SK-N-SH treated with all-trans-retinoic acid at 6 μM for 48 hours (cell line): ENCODE measurements around the gene ALDH1B1.

ENCODE experiments used
- ATAC-seq: fragments of 200-7000 bp; cut with Tn5 transposase; 3 replicates; pipeline ENCODE4 v1.9.1; 2020; ENCODE audit warnings: mild to moderate bottlenecking, moderate library complexity
- ARNTL ChIP-seq: fragments of 450-650 bp; formaldehyde crosslinking; IDR thresholded peaks from 2 replicates; pipeline ENCODE4 v1.5.0; 2020; ENCODE audit warnings: low read depth, mild to moderate bottlenecking, moderate library complexity, borderline replicate concordance
- BACH2 ChIP-seq: fragments of 250-450 bp; sonication (Bioruptor Pico); IDR thresholded peaks from 2 replicates; pipeline ENCODE4 v1.9.0; 2021; ENCODE audit warnings: mild to moderate bottlenecking, borderline replicate concordance
- ESRRG ChIP-seq: fragments of 250-450 bp; sonication (Bioruptor Pico); IDR thresholded peaks from 2 replicates; pipeline ENCODE4 v1.6.1; 2021; ENCODE audit warnings: mild to moderate bottlenecking
- GLIS3 ChIP-seq: fragments of 250-450 bp; sonication (Bioruptor Pico); IDR thresholded peaks from 2 replicates; pipeline ENCODE4 v1.5.0; 2020; ENCODE audit warnings: mild to moderate bottlenecking, moderate library complexity
- ISL1 ChIP-seq: fragments of 250-450 bp; sonication (Bioruptor Pico); IDR thresholded peaks from 2 replicates; pipeline ENCODE4 v2.1.2; 2022; ENCODE audit warnings: mild to moderate bottlenecking, moderate library complexity
- OSR1 ChIP-seq: fragments of 250-450 bp; sonication (Bioruptor Pico); IDR thresholded peaks from 2 replicates; pipeline ENCODE4 v1.8.0; 2022; ENCODE audit warnings: moderate library complexity, mild to moderate bottlenecking, inconsistent platforms
- PPARA ChIP-seq: fragments of 250-450 bp; sonication (Bioruptor Pico); IDR thresholded peaks from 2 replicates; pipeline ENCODE4 v1.5.0; 2020; ENCODE audit warnings: mild to moderate bottlenecking, borderline replicate concordance
- SNAI2 ChIP-seq: fragments of 250-450 bp; sonication (Bioruptor Pico); IDR thresholded peaks from 2 replicates; pipeline ENCODE4 v1.5.0; 2020; ENCODE audit warnings: mild to moderate bottlenecking, moderate library complexity
- ZFP3 ChIP-seq: fragments of 250-450 bp; sonication (Bioruptor Pico); IDR thresholded peaks from 2 replicates; pipeline ENCODE4 v1.5.0; 2020; ENCODE audit warnings: mild to moderate bottlenecking, moderate library complexity
- ZFP30 ChIP-seq: fragments of 450-650 bp; formaldehyde crosslinking; IDR thresholded peaks from 2 replicates; pipeline ENCODE4 v1.5.0; 2022; ENCODE audit warnings: mild to moderate bottlenecking, moderate library complexity
- ZNF8 ChIP-seq: fragments of 450-650 bp; formaldehyde crosslinking; IDR thresholded peaks from 2 replicates; pipeline ENCODE4 v1.5.0; 2020; ENCODE audit warnings: mild to moderate bottlenecking, moderate library complexity
- TF ChIP-seq, protein P1 (sequence below): fragments of 250-450 bp; sonication (Bioruptor Pico); IDR thresholded peaks from 2 replicates; pipeline ENCODE4 v1.8.0; 2020; ENCODE audit warnings: mild to moderate bottlenecking, moderate library complexity, borderline replicate concordance
- TF ChIP-seq, protein P2 (sequence below): fragments of 250-450 bp; sonication (Bioruptor Pico); IDR thresholded peaks from 2 replicates; pipeline ENCODE4 v1.8.0; 2021; ENCODE audit warnings: low read depth, mild to moderate bottlenecking, moderate library complexity, borderline replicate concordance
- TF ChIP-seq, protein P3 (sequence below): fragments of 250-450 bp; sonication (Bioruptor Pico); IDR thresholded peaks from 2 replicates; pipeline ENCODE4 v1.5.1; 2021; ENCODE audit warnings: mild to moderate bottlenecking, moderate library complexity
- TF ChIP-seq, protein P4 (sequence below): fragments of 250-450 bp; sonication (Bioruptor Pico); IDR thresholded peaks from 2 replicates; pipeline ENCODE4 v1.5.1; 2020; ENCODE audit warnings: low read depth, mild to moderate bottlenecking, moderate library complexity
- TF ChIP-seq, protein P5 (sequence below): fragments of 250-450 bp; sonication (Bioruptor Pico); IDR thresholded peaks from 2 replicates; pipeline ENCODE4 v1.5.0; 2020; ENCODE audit warnings: mild to moderate bottlenecking, moderate library complexity

ALDH1B1 gene

DNA sequence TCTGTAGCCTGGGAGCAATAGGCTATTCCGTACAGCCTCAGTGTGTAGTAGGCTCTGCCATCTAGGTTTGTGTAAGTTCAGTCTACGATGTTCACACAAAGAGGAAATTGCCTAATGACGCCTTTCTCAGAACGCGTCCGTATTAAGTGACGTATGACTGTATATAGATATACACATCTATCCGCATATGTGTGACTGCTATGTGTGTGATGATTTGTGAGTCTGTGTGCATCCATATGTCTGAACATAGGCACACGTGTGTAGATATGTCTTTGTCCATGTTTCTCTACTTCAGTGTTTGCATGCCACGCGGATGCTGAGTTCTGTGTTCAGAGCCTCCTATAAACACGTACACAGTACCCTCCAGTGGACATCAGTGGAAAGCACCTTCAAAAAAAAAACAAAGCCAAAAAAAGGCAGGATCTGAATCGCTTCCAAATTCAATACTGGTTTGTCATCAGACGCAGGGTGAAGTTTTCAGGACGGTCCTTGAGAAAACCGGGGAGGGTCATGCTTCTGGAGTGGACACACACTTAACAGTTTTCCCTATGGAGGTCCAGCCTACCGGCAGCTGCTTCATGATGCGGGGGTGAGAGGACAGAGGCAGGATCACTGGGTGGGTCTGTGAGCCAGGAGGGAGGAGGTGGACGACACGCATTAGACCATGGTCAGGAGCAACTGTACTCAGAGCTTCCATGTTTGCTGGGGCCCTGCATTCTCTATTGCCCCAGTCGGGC lies 29.5 kb upstream of the ALDH1B1 start (continued):
- TF ChIP-seq PPARA (CRISPR knock-in tag), result no peak
- TF ChIP-seq, protein P1, sequence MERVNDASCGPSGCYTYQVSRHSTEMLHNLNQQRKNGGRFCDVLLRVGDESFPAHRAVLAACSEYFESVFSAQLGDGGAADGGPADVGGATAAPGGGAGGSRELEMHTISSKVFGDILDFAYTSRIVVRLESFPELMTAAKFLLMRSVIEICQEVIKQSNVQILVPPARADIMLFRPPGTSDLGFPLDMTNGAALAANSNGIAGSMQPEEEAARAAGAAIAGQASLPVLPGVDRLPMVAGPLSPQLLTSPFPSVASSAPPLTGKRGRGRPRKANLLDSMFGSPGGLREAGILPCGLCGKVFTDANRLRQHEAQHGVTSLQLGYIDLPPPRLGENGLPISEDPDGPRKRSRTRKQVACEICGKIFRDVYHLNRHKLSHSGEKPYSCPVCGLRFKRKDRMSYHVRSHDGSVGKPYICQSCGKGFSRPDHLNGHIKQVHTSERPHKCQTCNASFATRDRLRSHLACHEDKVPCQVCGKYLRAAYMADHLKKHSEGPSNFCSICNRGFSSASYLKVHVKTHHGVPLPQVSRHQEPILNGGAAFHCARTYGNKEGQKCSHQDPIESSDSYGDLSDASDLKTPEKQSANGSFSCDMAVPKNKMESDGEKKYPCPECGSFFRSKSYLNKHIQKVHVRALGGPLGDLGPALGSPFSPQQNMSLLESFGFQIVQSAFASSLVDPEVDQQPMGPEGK (CRISPR knock-in tag), result no peak

DNA sequence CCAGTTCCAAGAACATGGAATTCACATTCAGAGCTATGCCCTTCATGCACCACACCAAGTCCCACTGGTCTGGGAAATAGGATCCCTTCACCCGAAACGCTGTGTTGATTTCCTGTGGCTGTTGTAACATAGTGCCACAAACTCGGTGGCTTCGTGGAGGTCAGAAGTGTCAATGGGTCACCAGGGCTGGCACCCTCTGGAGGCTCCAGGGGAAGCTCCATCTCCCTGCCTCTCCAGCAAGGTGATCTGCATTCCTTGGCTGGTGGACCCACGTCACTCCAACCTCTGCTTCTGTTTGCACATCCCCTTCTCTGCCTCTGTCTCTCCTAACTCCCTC lies 28.9 kb upstream of the ALDH1B1 start:
- no peak for TF ChIP-seq ZFP30 (CRISPR knock-in tag)
- ATAC-seq, result peak; percentile 13; the same call in 1 of the 3 replicates

DNA sequence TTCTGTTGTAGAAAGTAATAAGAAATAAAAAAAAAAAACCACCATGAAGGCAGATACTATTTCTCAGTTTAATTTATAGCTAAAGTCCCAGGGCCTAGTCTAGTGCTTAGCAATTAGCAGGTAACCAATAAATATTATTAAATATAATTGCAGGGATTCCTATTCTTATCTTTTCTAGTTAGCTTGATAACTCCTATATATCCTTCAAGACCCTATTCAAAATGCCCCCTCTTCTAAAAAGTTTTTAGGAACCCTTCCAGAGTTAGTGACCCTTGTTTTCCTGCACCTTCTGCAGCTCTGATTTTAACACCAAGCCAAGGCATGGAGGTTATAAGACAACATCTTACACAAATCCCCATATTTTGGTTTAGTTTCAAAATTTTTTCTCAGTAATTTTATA lies 24.6 kb upstream of the ALDH1B1 start:
- no peak for ATAC-seq
- TF ChIP-seq GLIS3, result no peak
- peak; percentile 95 for TF ChIP-seq ZFP3 (CRISPR knock-in tag)
- TF ChIP-seq ZNF8 (CRISPR knock-in tag), result no peak
- TF ChIP-seq, protein P2, sequence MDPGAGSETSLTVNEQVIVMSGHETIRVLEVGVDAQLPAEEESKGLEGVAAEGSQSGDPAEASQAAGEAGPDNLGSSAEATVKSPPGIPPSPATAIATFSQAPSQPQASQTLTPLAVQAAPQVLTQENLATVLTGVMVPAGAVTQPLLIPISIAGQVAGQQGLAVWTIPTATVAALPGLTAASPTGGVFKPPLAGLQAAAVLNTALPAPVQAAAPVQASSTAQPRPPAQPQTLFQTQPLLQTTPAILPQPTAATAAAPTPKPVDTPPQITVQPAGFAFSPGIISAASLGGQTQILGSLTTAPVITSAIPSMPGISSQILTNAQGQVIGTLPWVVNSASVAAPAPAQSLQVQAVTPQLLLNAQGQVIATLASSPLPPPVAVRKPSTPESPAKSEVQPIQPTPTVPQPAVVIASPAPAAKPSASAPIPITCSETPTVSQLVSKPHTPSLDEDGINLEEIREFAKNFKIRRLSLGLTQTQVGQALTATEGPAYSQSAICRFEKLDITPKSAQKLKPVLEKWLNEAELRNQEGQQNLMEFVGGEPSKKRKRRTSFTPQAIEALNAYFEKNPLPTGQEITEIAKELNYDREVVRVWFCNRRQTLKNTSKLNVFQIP, result no peak
- TF ChIP-seq OSR1, result no peak

DNA sequence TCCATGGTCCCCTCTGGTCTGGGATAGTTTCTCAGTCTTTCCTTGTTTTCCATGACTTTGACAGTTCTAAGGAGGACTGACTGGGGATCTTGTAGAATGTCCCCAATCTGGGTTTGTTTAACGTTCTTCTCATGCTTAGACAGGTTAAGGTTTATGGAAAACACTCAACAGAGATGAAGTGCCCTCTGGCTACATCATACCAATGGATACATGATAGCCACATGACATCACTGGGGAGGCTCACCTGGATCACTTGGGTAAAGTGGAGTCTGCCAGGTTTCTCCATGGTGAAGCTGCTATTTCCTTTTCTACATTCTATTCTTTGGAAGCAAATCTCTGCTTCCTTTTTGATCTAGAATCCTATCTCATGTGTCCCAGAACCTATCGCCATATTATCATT lies 23.8 kb upstream of the ALDH1B1 start:
- no peak for ATAC-seq
- no peak for TF ChIP-seq GLIS3
- TF ChIP-seq ARNTL, result no peak

DNA sequence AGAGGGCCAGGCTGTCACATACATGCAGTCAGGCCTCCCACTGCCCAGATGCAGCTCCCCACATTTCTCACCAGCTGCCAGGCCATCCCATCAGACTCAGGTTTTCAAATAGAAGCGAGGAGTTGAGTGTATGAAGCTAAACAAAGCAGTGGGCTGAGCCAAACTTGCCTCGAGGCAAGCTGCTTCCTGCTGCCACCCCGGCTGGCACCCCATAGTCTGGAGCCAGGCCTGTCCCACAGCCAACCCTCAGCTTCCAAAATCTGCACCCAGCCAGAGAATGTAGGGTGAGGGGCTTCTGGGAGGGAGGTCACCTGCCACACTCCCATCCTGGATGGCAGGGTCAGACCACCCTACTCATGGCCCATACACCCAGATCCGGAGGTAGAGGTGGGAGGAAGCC lies 22.3 kb upstream of the ALDH1B1 start:
- no peak for ATAC-seq
- TF ChIP-seq, protein P2, result no peak
- TF ChIP-seq ARNTL, result no peak
- TF ChIP-seq SNAI2 (CRISPR knock-in tag), result no peak

DNA sequence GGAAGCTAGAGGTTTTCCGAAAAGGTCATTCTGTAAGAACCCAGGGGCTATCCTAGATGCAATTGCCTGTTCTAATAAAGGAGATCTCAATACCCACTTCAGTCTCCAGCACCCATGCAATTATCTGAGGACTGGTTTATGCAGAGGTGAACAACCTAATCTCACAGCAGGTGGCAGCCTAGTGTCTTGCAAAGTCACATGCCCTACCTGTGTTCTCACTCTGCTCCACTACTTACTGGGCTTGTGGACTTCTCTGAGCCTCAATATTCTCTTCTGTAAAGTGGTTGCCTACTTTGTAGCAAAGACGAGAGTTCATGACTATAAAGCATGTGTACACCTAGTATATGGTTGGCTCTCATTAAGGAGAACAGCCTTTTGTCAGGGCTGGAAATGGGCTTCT lies 21.0 kb upstream of the ALDH1B1 start:
- TF ChIP-seq ARNTL (no peak), ZFP30 (CRISPR knock-in tag) (no peak), PPARA (CRISPR knock-in tag) (no peak), OSR1 (no peak), ESRRG (CRISPR knock-in tag) (no peak), ISL1 (CRISPR knock-in tag) (no peak), SNAI2 (CRISPR knock-in tag) (no peak), ZFP3 (CRISPR knock-in tag) (no peak), BACH2 (CRISPR knock-in tag) (no peak)
- TF ChIP-seq, protein P2, result no peak
- TF ChIP-seq, protein P3, sequence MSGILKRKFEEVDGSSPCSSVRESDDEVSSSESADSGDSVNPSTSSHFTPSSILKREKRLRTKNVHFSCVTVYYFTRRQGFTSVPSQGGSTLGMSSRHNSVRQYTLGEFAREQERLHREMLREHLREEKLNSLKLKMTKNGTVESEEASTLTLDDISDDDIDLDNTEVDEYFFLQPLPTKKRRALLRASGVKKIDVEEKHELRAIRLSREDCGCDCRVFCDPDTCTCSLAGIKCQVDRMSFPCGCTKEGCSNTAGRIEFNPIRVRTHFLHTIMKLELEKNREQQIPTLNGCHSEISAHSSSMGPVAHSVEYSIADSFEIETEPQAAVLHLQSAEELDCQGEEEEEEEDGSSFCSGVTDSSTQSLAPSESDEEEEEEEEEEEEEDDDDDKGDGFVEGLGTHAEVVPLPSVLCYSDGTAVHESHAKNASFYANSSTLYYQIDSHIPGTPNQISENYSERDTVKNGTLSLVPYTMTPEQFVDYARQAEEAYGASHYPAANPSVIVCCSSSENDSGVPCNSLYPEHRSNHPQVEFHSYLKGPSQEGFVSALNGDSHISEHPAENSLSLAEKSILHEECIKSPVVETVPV (CRISPR knock-in tag), result no peak
- TF ChIP-seq, protein P4, sequence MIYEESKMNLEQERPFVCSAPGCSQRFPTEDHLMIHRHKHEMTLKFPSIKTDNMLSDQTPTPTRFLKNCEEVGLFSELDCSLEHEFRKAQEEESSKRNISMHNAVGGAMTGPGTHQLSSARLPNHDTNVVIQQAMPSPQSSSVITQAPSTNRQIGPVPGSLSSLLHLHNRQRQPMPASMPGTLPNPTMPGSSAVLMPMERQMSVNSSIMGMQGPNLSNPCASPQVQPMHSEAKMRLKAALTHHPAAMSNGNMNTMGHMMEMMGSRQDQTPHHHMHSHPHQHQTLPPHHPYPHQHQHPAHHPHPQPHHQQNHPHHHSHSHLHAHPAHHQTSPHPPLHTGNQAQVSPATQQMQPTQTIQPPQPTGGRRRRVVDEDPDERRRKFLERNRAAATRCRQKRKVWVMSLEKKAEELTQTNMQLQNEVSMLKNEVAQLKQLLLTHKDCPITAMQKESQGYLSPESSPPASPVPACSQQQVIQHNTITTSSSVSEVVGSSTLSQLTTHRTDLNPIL, result no peak
- TF ChIP-seq, protein P5, sequence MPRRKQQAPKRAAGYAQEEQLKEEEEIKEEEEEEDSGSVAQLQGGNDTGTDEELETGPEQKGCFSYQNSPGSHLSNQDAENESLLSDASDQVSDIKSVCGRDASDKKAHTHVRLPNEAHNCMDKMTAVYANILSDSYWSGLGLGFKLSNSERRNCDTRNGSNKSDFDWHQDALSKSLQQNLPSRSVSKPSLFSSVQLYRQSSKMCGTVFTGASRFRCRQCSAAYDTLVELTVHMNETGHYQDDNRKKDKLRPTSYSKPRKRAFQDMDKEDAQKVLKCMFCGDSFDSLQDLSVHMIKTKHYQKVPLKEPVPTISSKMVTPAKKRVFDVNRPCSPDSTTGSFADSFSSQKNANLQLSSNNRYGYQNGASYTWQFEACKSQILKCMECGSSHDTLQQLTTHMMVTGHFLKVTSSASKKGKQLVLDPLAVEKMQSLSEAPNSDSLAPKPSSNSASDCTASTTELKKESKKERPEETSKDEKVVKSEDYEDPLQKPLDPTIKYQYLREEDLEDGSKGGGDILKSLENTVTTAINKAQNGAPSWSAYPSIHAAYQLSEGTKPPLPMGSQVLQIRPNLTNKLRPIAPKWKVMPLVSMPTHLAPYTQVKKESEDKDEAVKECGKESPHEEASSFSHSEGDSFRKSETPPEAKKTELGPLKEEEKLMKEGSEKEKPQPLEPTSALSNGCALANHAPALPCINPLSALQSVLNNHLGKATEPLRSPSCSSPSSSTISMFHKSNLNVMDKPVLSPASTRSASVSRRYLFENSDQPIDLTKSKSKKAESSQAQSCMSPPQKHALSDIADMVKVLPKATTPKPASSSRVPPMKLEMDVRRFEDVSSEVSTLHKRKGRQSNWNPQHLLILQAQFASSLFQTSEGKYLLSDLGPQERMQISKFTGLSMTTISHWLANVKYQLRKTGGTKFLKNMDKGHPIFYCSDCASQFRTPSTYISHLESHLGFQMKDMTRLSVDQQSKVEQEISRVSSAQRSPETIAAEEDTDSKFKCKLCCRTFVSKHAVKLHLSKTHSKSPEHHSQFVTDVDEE (CRISPR knock-in tag), result no peak

More for the DNA sequence above, 21.0 kb upstream of the ALDH1B1 start:
- ATAC-seq, result peak; percentile 75
